HCT116 (cell line): ENCODE data around the gene NELL1. TPM values are rescaled to one million over a fixed set of nuclear protein-coding genes. Genes with fewer than 3 reads are reported as not detected.

Experiments used
- ATAC-seq: fragments of 200-7000 bp; cut with Tn5 transposase; 2 replicates; pipeline ENCODE4 v1.9.1; 2020; ENCODE audit warnings: mild to moderate bottlenecking, moderate library complexity
- BruUV-seq: library from RNA; stranded (reverse); fragments of 400-500 nt; replicated peaks from 2 replicates; lab custom pipeline; 2021; lab: Mats Ljungman, UMichigan
- CTCF ChIA-PET: fragments of 300-600 bp; sonication (Branson Sonifier 250); formaldehyde crosslinking; loops from one replicate; lab custom pipeline; 2021; ENCODE audit warnings: antibody characterized with exemption; lab: Charles Lee
- POLR2A ChIA-PET: fragments of 300-600, 350-600 bp; sonication (Branson Sonifier 250); formaldehyde crosslinking; loops from one replicate; lab custom pipeline; 2021; ENCODE audit warnings: antibody characterized with exemption; lab: Charles Lee
- RAD21 ChIA-PET, 2 experiments: fragments of 300-600 bp; sonication (Branson Sonifier 250); formaldehyde crosslinking; loops; one replicate each; lab custom pipeline; 2023; ENCODE audit warnings: low total read pairs in 2 of 2; ENCODE audit not compliant: uncharacterized antibody in 2 of 2, unreplicated experiment in 2 of 2, low non-redundant PET in 1 of 2; lab: Charles Lee
- DNase-seq: peaks from one replicate; pipeline ENCODE4 v3.0.0-alpha.2; 2010; ENCODE audit warnings: low read depth, low spot score
- H2AFZ ChIP-seq: fragments of 200-600 bp; shearing (Covaris generic), sonication (generic); 2 replicates; pipeline ENCODE4 v1.6.1; 2017; ENCODE audit warnings: low read depth, mixed run types, mixed read lengths, antibody characterized with exemption, low read length; ENCODE audit not compliant: poor library complexity, severe bottlenecking
- H3K27ac ChIP-seq: 2 replicates; pipeline ENCODE4 v1.5.1; 2012; ENCODE audit warnings: low read depth, low read length
- H3K27me3 ChIP-seq: fragments of 200-600 bp; sonication (generic); 2 replicates; pipeline ENCODE4 v1.6.1; 2016; ENCODE audit warnings: mixed run types, low read length, mixed read lengths; ENCODE audit not compliant: insufficient read depth
- H3K36me3 ChIP-seq, 2 experiments: fragments of 200-500 bp in 1 of 2; fragments of 200-600 bp in 1 of 2; sonication (Bioruptor generic) in 1 of 2; sonication (generic) in 1 of 2; 2 replicates each; pipeline versions ENCODE4 v1.5.1 to v1.6.1; 2014 to 2016; ENCODE audit warnings: low read length in 2 of 2, inconsistent platforms in 1 of 2, mixed read lengths in 1 of 2, mixed run types in 1 of 2; ENCODE audit not compliant: insufficient read depth in 2 of 2, control insufficient read depth in 1 of 2
- H3K4me1 ChIP-seq, 2 experiments: fragments of 200-600 bp in 1 of 2; sonication (generic) in 1 of 2; 2 replicates each; pipeline versions ENCODE4 v1.5.1 to v1.6.1; 2012 to 2017; ENCODE audit warnings: low read length in 2 of 2, inconsistent platforms in 1 of 2, mild to moderate bottlenecking in 1 of 2, mixed read lengths in 1 of 2, mixed run types in 1 of 2, moderate library complexity in 1 of 2; ENCODE audit not compliant: insufficient read depth in 2 of 2, control insufficient read depth in 1 of 2
- H3K4me2 ChIP-seq: fragments of 200-600 bp; sonication (generic); 2 replicates; pipeline ENCODE4 v1.6.1; 2017; ENCODE audit warnings: mixed run types, low read length, mixed read lengths
- H3K4me3 ChIP-seq, 2 experiments: fragments of 200-600 bp in 1 of 2; sonication (generic) in 1 of 2; replicated peaks in 1 of 2; 2 replicates each; pipeline ENCODE4 v1.5.1; 2011 to 2016; ENCODE audit warnings: low read length in 2 of 2, control low read depth in 1 of 2, low read depth in 1 of 2, mild to moderate bottlenecking in 1 of 2, mixed read lengths in 1 of 2, mixed run types in 1 of 2
- H3K79me2 ChIP-seq: fragments of 200-600 bp; sonication (generic); 2 replicates; pipeline ENCODE4 v1.6.1; 2017; ENCODE audit warnings: mild to moderate bottlenecking, mixed run types, low read length, moderate library complexity, mixed read lengths; ENCODE audit not compliant: insufficient read depth
- H3K9ac ChIP-seq: fragments of 200-600 bp; sonication (generic); 2 replicates; pipeline ENCODE4 v1.6.1; 2016; ENCODE audit warnings: low read length, mixed read lengths
- H3K9me2 ChIP-seq: fragments of 200-600 bp; sonication (generic), shearing (Covaris generic); 2 replicates; pipeline ENCODE4 v1.6.1; 2017; ENCODE audit warnings: mixed run types, mild to moderate bottlenecking, moderate library complexity; ENCODE audit not compliant: insufficient read depth
- H3K9me3 ChIP-seq, 2 experiments: fragments of 200-500 bp in 1 of 2; fragments of 200-600 bp in 1 of 2; sonication (Bioruptor generic) in 1 of 2; sonication (generic) in 1 of 2; 2 replicates each; pipeline ENCODE4 v1.6.1; 2014 to 2017; ENCODE audit warnings: low read length in 2 of 2, mixed read lengths in 2 of 2, inconsistent platforms in 1 of 2, low read depth in 1 of 2, mild to moderate bottlenecking in 1 of 2, mixed run types in 1 of 2, moderate library complexity in 1 of 2; ENCODE audit not compliant: control insufficient read depth in 1 of 2, insufficient read depth in 1 of 2
- H4K20me1 ChIP-seq: fragments of 200-600 bp; sonication (generic), shearing (Covaris generic); 2 replicates; pipeline ENCODE4 v1.6.1; 2017; ENCODE audit warnings: mixed run types, mild to moderate bottlenecking, moderate library complexity; ENCODE audit not compliant: insufficient read depth
- ATF3 ChIP-seq: IDR thresholded peaks from 2 replicates; pipeline ENCODE4 v1.6.1; 2012
- CEBPB ChIP-seq: IDR thresholded peaks from 2 replicates; pipeline ENCODE4 v1.6.1; 2012; ENCODE audit warnings: low read depth
- EGR1 ChIP-seq: IDR thresholded peaks from 2 replicates; pipeline ENCODE4 v1.6.1; 2012; ENCODE audit warnings: low read depth
- EZH2 ChIP-seq: fragments of 200-600 bp; sonication (generic); IDR thresholded peaks from 2 replicates; pipeline ENCODE4 v1.6.1; 2017; ENCODE audit warnings: antibody characterized with exemption, mixed run types
- FOSL1 ChIP-seq: IDR thresholded peaks from 2 replicates; pipeline ENCODE4 v1.6.1; 2012; ENCODE audit warnings: low read depth
- JUND ChIP-seq: IDR thresholded peaks from 2 replicates; pipeline ENCODE4 v1.6.1; 2012
- POLR2A ChIP-seq: IDR thresholded peaks from 2 replicates; pipeline ENCODE4 v1.7.0; 2011; ENCODE audit warnings: borderline replicate concordance; ENCODE audit not compliant: insufficient read depth, insufficient read length; ENCODE audit errors: extremely low read depth
- POLR2AphosphoS5 ChIP-seq: IDR thresholded peaks from 2 replicates; pipeline ENCODE4 v1.6.1; 2011; ENCODE audit warnings: mild to moderate bottlenecking, low read depth, low read length, moderate library complexity
- RAD21 ChIP-seq: IDR thresholded peaks from 2 replicates; pipeline ENCODE4 v1.6.1; 2012; ENCODE audit warnings: low read depth, mild to moderate bottlenecking
- REST ChIP-seq: IDR thresholded peaks from 2 replicates; pipeline ENCODE4 v1.6.1; 2012; ENCODE audit warnings: low read depth
- SP1 ChIP-seq: IDR thresholded peaks from 2 replicates; pipeline ENCODE4 v1.6.1; 2012; ENCODE audit warnings: low read depth
- SRF ChIP-seq: IDR thresholded peaks from 2 replicates; pipeline ENCODE4 v1.6.1; 2012; ENCODE audit warnings: low read depth
- TCF7L2 ChIP-seq: IDR thresholded peaks from 2 replicates; pipeline ENCODE4 v1.7.0; 2011; ENCODE audit warnings: borderline replicate concordance, inconsistent platforms; ENCODE audit not compliant: insufficient read depth, insufficient read length; ENCODE audit errors: extremely low read depth
- ZFX ChIP-seq: fragments of 450-650 bp; IDR thresholded peaks from 2 replicates; pipeline ENCODE4 v1.6.1; 2017
- ZNF274 ChIP-seq: fragments of 200-500 bp; sonication (Bioruptor generic); IDR thresholded peaks from 2 replicates; pipeline ENCODE4 v1.6.1; 2014; ENCODE audit warnings: mild to moderate bottlenecking, low read depth, low read length, inconsistent platforms
- intact Hi-C: fragments of 100-400 bp; cut with micrococcal nuclease; formaldehyde crosslinking; loops from 2 replicates; pipeline ENCODE4 v1.10.0; 2022
- total RNA-seq: library from RNA; stranded (reverse); gene quantifications from one replicate; pipeline ENCODE4 v1.2.1, GENCODE V29; 2021; ENCODE audit not compliant: unreplicated experiment
- TF ChIP-seq, protein P1 (sequence below): IDR thresholded peaks from 2 replicates; pipeline ENCODE4 v1.6.1; 2012
- TF ChIP-seq, protein P2 (sequence below): IDR thresholded peaks from 2 replicates; pipeline ENCODE4 v1.6.1; 2011; ENCODE audit warnings: mild to moderate bottlenecking, low read length, moderate library complexity; ENCODE audit not compliant: insufficient replicate concordance; ENCODE audit errors: extremely low read depth

Gene NELL1
- total RNA-seq, 1 experiment from 2014 or later = not detected

- H3K79me2 ChIP-seq = no peaks in the 10 kb centered on the region
- DNase-seq (no peak), ATAC-seq (no peak)
- H3K27me3 ChIP-seq = no peaks in the 10 kb centered on the region
- POLR2A ChIA-PET = no interaction called here
- no peak overlapping the region for H2AFZ ChIP-seq
- H3K36me3 ChIP-seq = no peaks in the 10 kb centered on the region
- H3K9me2 ChIP-seq = no peaks in the 10 kb centered on the region
- H3K27ac ChIP-seq = no peak overlapping the region
- H3K4me3 ChIP-seq = no peak overlapping the region
- no peaks in the 10 kb centered on the region for H4K20me1 ChIP-seq
- no TSS peak for BruUV-seq
- H3K9me3 ChIP-seq = peaks cover 0 to 29% of the 10 kb centered on the region in 2 experiments; a peak in 2 of 4 replicates
- RAD21 ChIA-PET = no interaction called here
- no peak overlapping the region for H3K9ac ChIP-seq
- no peaks in the 10 kb centered on the region for H3K4me1 ChIP-seq
- CTCF ChIA-PET = no interaction called here
- no peak overlapping the region for H3K4me2 ChIP-seq
- intact Hi-C loops = no loop called here
- no peak for TF ChIP-seq EGR1
- TF ChIP-seq JUND = no peak
- TF ChIP-seq SRF = no peak
- no peak for TF ChIP-seq FOSL1
- no peak for TF ChIP-seq ZFX
- no peak for TF ChIP-seq SP1
- no peak for TF ChIP-seq POLR2A
- TF ChIP-seq, protein P1, sequence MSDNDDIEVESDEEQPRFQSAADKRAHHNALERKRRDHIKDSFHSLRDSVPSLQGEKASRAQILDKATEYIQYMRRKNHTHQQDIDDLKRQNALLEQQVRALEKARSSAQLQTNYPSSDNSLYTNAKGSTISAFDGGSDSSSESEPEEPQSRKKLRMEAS = no peak
- TF ChIP-seq, protein P2, sequence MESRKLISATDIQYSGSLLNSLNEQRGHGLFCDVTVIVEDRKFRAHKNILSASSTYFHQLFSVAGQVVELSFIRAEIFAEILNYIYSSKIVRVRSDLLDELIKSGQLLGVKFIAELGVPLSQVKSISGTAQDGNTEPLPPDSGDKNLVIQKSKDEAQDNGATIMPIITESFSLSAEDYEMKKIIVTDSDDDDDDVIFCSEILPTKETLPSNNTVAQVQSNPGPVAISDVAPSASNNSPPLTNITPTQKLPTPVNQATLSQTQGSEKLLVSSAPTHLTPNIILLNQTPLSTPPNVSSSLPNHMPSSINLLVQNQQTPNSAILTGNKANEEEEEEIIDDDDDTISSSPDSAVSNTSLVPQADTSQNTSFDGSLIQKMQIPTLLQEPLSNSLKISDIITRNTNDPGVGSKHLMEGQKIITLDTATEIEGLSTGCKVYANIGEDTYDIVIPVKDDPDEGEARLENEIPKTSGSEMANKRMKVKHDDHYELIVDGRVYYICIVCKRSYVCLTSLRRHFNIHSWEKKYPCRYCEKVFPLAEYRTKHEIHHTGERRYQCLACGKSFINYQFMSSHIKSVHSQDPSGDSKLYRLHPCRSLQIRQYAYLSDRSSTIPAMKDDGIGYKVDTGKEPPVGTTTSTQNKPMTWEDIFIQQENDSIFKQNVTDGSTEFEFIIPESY = no peak
- TF ChIP-seq CEBPB = no peak
- TF ChIP-seq REST = no peak
- TF ChIP-seq ZNF274 = no peak
- TF ChIP-seq TCF7L2 = no peak
- TF ChIP-seq EZH2 = no peak
- TF ChIP-seq ATF3 = no peak
- no peak for TF ChIP-seq RAD21
- no peak for TF ChIP-seq POLR2AphosphoS5
- TF ChIP-seq, all 23 proteins: peak for 0
Measured at GRCh38 chr11:21229224-21229623, 559.8 kb downstream of the NELL1 start.
